PC-3 (cell line): ENCODE measurements around the gene C5orf58. TPM values are rescaled to one million over a fixed set of nuclear protein-coding genes. Genes with fewer than 3 reads are reported as not detected.
A peak's percentile ranks its signal among the peaks of the same experiment; 100 is the strongest.

Experiments
- ATAC-seq: fragments of 200-7000 bp; cut with Tn5 transposase; 2 replicates; pipeline ENCODE4 v1.9.1; 2020; ENCODE audit warnings: mild to moderate bottlenecking, moderate library complexity
- BruUV-seq: library from RNA; stranded (reverse); fragments of 400-500 nt; replicated peaks from 2 replicates; lab custom pipeline; 2021; lab: Mats Ljungman, UMichigan
- CTCF ChIA-PET: fragments of 300-600 bp; sonication (Branson Sonifier 250); formaldehyde crosslinking; loops from one replicate; lab custom pipeline; 2022; ENCODE audit warnings: antibody characterized with exemption; lab: Charles Lee
- POLR2A ChIA-PET: fragments of 300-600 bp; sonication (Branson Sonifier 250); formaldehyde crosslinking; loops from one replicate; lab custom pipeline; 2022; ENCODE audit warnings: antibody characterized with exemption; ENCODE audit not compliant: unreplicated experiment; lab: Charles Lee
- DNase-seq: peaks from one replicate; pipeline ENCODE4 v3.0.0-alpha.2; 2015
- H2AFZ ChIP-seq: fragments of 300-600 bp; sonication (generic); 2 replicates; pipeline ENCODE4 v1.6.0; 2016; ENCODE audit warnings: antibody characterized with exemption, low read length
- H3F3A ChIP-seq: fragments of 300-600 bp; sonication (generic); one replicate; pipeline ENCODE4 v1.6.0; 2017; ENCODE audit warnings: antibody characterized with exemption, low read length, control low read depth, mild to moderate bottlenecking; ENCODE audit not compliant: unreplicated experiment
- H3K27ac ChIP-seq: fragments of 300-600 bp; sonication (generic); 2 replicates; pipeline ENCODE4 v1.5.1; 2016; ENCODE audit warnings: mild to moderate bottlenecking, low read length
- H3K27me3 ChIP-seq: fragments of 300-600 bp; sonication (generic); 2 replicates; pipeline ENCODE4 v1.6.1; 2016; ENCODE audit warnings: low read length, mixed read lengths
- H3K36me3 ChIP-seq: fragments of 300-600 bp; sonication (generic); 2 replicates; pipeline ENCODE4 v1.6.1; 2016; ENCODE audit warnings: low read depth, mixed run types, low read length, mixed read lengths
- H3K4me1 ChIP-seq: fragments of 300-600 bp; sonication (generic); 2 replicates; pipeline ENCODE4 v1.5.1; 2016; ENCODE audit warnings: low read length; ENCODE audit not compliant: insufficient read depth
- H3K4me2 ChIP-seq: fragments of 300-600 bp; sonication (generic); 2 replicates; pipeline ENCODE4 v1.6.0; 2016; ENCODE audit warnings: low read length
- H3K4me3 ChIP-seq: fragments of 300-600 bp; sonication (generic); 2 replicates; pipeline ENCODE4 v1.5.1; 2016; ENCODE audit warnings: mild to moderate bottlenecking, low read length, mixed read lengths
- H3K79me2 ChIP-seq: fragments of 300-600 bp; sonication (generic); 2 replicates; pipeline ENCODE4 v1.6.1; 2017; ENCODE audit warnings: low read length, mixed read lengths
- H3K9ac ChIP-seq: fragments of 300-600 bp; sonication (generic); 2 replicates; pipeline ENCODE4 v1.6.0; 2016; ENCODE audit warnings: mild to moderate bottlenecking, low read length
- H3K9me2 ChIP-seq: fragments of 300-600 bp; sonication (generic); replicated peaks from 2 replicates; pipeline ENCODE4 v1.6.1; 2016; ENCODE audit warnings: mixed run types, low read length, mixed read lengths
- H3K9me3 ChIP-seq: fragments of 300-600 bp; sonication (generic); 2 replicates; pipeline ENCODE4 v1.6.1; 2016; ENCODE audit warnings: low read length, mixed read lengths
- H4K20me1 ChIP-seq: fragments of 300-600 bp; sonication (generic); 2 replicates; pipeline ENCODE4 v1.6.1; 2016; ENCODE audit warnings: low read length, mixed read lengths
- EZH2 ChIP-seq: fragments of 300-600 bp; sonication (generic); IDR thresholded peaks from one replicate; pipeline ENCODE4 v1.6.1; 2017; ENCODE audit warnings: antibody characterized with exemption, mild to moderate bottlenecking, low read length; ENCODE audit not compliant: unreplicated experiment
- EZH2phosphoT487 ChIP-seq: fragments of 300-600 bp; sonication (generic); IDR thresholded peaks from 2 replicates; pipeline ENCODE4 v1.6.1; 2018; ENCODE audit warnings: mild to moderate bottlenecking, antibody characterized with exemption, low read length, borderline replicate concordance
- intact Hi-C: fragments of 100-400 bp; cut with micrococcal nuclease; formaldehyde crosslinking; loops from 2 replicates; pipeline ENCODE4 v1.9.0; 2023
- total RNA-seq: library from RNA; depleted of rRNA; stranded (reverse); fragments of >200 nt; gene quantifications from 2 replicates; pipeline ENCODE4 v1.2.3, GENCODE V29; 2014
- TF ChIP-seq, protein P1 (sequence below): fragments of 300-600 bp; sonication (generic); conservative IDR thresholded peaks from 2 replicates; pipeline ENCODE4 v1.5.1; 2017; ENCODE audit warnings: antibody characterized with exemption, low read depth, mild to moderate bottlenecking, low read length

The C5orf58 gene
- total RNA-seq, 1 experiment from 2014 or later: not detected

DNA sequence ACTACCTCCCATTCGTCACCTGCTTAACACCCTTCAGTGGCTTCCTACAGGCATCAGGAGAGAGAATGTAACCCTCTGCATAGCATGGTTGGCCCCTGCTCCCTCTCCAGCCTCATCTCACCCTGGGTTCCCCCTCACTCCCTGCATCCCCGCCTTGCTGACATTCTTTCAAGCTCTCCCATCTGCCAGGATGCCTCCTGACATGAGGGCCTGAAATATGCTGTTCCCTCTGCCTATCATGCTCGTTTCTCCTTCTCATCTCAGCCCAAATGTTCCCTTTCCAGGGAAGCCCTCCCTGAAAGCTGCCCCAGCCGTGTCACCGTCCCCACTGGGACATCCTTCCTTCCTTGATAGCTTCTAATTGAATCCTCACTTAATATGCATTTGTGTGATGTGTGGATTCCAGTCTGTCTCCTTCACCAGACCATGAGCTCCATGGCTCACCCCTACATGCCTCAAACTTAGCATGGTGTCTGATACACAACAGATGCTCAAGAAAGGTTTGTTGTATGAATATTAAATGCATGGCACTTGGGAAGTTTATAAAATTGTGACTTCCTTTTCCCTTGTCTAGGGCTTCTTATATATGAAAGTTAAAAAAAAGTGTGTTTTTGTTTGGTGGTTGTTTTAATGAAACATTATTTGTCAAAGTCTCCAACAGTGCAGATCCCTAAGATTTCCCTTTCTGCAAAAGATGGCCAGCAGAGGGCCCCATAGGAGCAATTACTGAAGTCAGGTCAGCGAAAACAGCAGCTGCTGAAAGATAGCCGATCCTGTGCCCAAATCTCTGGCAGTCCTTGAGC is 7.3 kb upstream of the C5orf58 start:
- Histone ChIP-seq H4K20me1 (no peaks in the 10 kb centered on the region), H3K4me3 (no peak overlapping the region), H3K4me1 (peaks cover 11% of the 10 kb centered on the region), H2AFZ (no peak overlapping the region), H3K36me3 (no peaks in the 10 kb centered on the region), H3F3A (no peaks in the 10 kb centered on the region), H3K27me3 (no peaks in the 10 kb centered on the region), H3K27ac (no peak overlapping the region), H3K79me2 (no peaks in the 10 kb centered on the region), H3K9me3 (no peaks in the 10 kb centered on the region), H3K4me2 (no peak overlapping the region), H3K9me2 (no peaks in the 10 kb centered on the region), H3K9ac (no peak overlapping the region)
- peak; percentile 90 for ATAC-seq
- intact Hi-C loops: loop anchor here (1.0 to 5.0 kb wide), 2 partner anchors 195 to 397 kb away; no protein-coding TSS in a partner anchor
- POLR2A ChIA-PET: no interaction called here
- no TSS peak for BruUV-seq
- TF ChIP-seq, protein P1, sequence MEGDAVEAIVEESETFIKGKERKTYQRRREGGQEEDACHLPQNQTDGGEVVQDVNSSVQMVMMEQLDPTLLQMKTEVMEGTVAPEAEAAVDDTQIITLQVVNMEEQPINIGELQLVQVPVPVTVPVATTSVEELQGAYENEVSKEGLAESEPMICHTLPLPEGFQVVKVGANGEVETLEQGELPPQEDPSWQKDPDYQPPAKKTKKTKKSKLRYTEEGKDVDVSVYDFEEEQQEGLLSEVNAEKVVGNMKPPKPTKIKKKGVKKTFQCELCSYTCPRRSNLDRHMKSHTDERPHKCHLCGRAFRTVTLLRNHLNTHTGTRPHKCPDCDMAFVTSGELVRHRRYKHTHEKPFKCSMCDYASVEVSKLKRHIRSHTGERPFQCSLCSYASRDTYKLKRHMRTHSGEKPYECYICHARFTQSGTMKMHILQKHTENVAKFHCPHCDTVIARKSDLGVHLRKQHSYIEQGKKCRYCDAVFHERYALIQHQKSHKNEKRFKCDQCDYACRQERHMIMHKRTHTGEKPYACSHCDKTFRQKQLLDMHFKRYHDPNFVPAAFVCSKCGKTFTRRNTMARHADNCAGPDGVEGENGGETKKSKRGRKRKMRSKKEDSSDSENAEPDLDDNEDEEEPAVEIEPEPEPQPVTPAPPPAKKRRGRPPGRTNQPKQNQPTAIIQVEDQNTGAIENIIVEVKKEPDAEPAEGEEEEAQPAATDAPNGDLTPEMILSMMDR: peak; percentile 78
- no peak for TF ChIP-seq EZH2
- no peak for TF ChIP-seq EZH2phosphoT487
- DNase-seq: peak; percentile 76
- CTCF ChIA-PET: interaction anchor here (0.6 to 1.4 kb wide), 4 partner anchors 14 to 390 kb away, joined by 3 read pairs; no protein-coding TSS in a partner anchor

DNA sequence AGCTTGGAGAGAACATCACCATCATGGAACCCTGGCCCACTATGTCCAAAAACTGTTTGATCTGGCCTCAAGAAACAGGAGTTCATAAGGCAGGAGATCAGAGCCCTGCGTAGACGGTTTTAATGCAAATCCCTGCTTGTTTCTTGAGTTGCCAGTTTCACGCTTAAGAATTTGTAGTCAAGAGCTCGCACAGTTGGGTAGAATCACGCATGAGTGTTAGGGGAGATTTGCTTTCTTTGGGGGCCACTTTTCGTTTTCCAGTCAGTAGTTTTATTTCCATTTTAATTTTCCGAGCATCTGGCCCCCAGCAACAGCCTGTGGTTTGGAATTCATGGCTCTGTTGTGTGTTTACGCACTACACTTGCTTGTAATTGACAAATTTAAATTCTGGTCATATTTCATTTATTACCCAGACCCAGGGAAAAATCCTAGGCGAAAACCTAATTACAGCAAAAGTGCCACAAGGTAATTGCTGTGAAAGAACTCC is 6.6 kb upstream of the C5orf58 start:
- H3F3A ChIP-seq: no peaks in the 10 kb centered on the region
- H3K79me2 ChIP-seq: no peaks in the 10 kb centered on the region
- no peaks in the 10 kb centered on the region for H4K20me1 ChIP-seq
- no peaks in the 10 kb centered on the region for H3K9me3 ChIP-seq
- no TSS peak for BruUV-seq
- no peak overlapping the region for H3K4me3 ChIP-seq
- POLR2A ChIA-PET: no interaction called here
- H2AFZ ChIP-seq: no peak overlapping the region
- H3K4me1 ChIP-seq: peaks cover 7% of the 10 kb centered on the region; the same call in 1 of the 2 replicates
- no peak overlapping the region for H3K27ac ChIP-seq
- TF ChIP-seq EZH2phosphoT487: no peak
- TF ChIP-seq, protein P1: no peak
- TF ChIP-seq EZH2: no peak
- CTCF ChIA-PET: interaction anchor here (0.5 to 1.4 kb wide), 5 partner anchors 15 to 390 kb away, joined by 3 read pairs; no protein-coding TSS in a partner anchor
- no peak overlapping the region for H3K4me2 ChIP-seq
- H3K9me2 ChIP-seq: no peaks in the 10 kb centered on the region
- H3K27me3 ChIP-seq: no peaks in the 10 kb centered on the region
- intact Hi-C loops: loop anchor here (1.0 to 5.0 kb wide), 2 partner anchors 194 to 396 kb away; no protein-coding TSS in a partner anchor
- ATAC-seq: no peak
- no peak for DNase-seq
- no peak overlapping the region for H3K9ac ChIP-seq
- H3K36me3 ChIP-seq: no peaks in the 10 kb centered on the region
